Cerebellar nuclear complex (tissue), 1 donor: Measurements from ENCODE around the gene RIPOR3.
"Not testable (repeated sequence)": the region's sequence is repeated elsewhere in the genome, so short reads cannot be mapped to it uniquely, and the experiment has no call there.

Experiments used
- DNase-seq, 2 experiments: peaks; one replicate each; lab custom pipeline; 2025; lab: John Stamatoyannopoulos, UW

RIPOR3 gene

GRCh38 chr20:50554694-50555579, 136.4 kb downstream of the RIPOR3 start:
- DNase-seq = no peak

- no peak for DNase-seq
Measured at GRCh38 chr20:50552979-50553378, 138.4 kb downstream of the RIPOR3 start.

GRCh38 chr20:50551288-50551687, 140.1 kb downstream of the RIPOR3 start:
- no peak for DNase-seq

- no peak for DNase-seq
Measured at GRCh38 chr20:50550531-50550930, 140.8 kb downstream of the RIPOR3 start.

GRCh38 chr20:50548396-50548795, 142.9 kb downstream of the RIPOR3 start:
- DNase-seq = no peak

GRCh38 chr20:50547964-50548363, 143.4 kb downstream of the RIPOR3 start:
- DNase-seq = no peak

GRCh38 chr20:50546729-50547314, 144.5 kb downstream of the RIPOR3 start:
- no peak for DNase-seq

- no peak for DNase-seq
Measured at GRCh38 chr20:50545126-50545525, 146.2 kb downstream of the RIPOR3 start.

- DNase-seq = no peak
Measured at GRCh38 chr20:50543326-50543725, 148.0 kb downstream of the RIPOR3 start.

GRCh38 chr20:50541606-50542041, 149.7 kb downstream of the RIPOR3 start:
- no peak for DNase-seq

GRCh38 chr20:50540620-50541605, 150.4 kb downstream of the RIPOR3 start:
- DNase-seq = no peak

GRCh38 chr20:50539798-50540197, 151.5 kb downstream of the RIPOR3 start:
- not testable (repeated sequence) for DNase-seq

GRCh38 chr20:50538276-50538675, 153.1 kb downstream of the RIPOR3 start:
- no peak for DNase-seq

- DNase-seq = no peak
Measured at GRCh38 chr20:50537546-50538201, 153.7 kb downstream of the RIPOR3 start.

GRCh38 chr20:50536333-50536732, 155.0 kb downstream of the RIPOR3 start:
- no peak for DNase-seq
